ENCODE data around the gene USP1.

Gene USP1

GRCh38 chr1:62487956-62488355, 51.1 kb downstream of the USP1 start:
- Histone ChIP-seq H3K4me3 (replicated peaks; ENCODE audit: low read depth, low read length) (no peak overlapping the region), H3K27me3 (replicated peaks; ENCODE audit: control insufficient read depth, insufficient read depth, low read length) (no peaks in the 10 kb centered on the region), H3K36me3 (ENCODE audit: control insufficient read depth, insufficient read depth, low read length) (no peaks in the 10 kb centered on the region)
- no peak for DNase-seq (ENCODE audit: extremely low read depth, insufficient read length)
- TF ChIP-seq CTCF (IDR thresholded peaks at IDR 0.05; ENCODE audit: insufficient read depth, low read length, poor library complexity, severe bottlenecking) = no peak

- Histone ChIP-seq H3K4me3 (replicated peaks; ENCODE audit: low read depth, low read length) (no peak overlapping the region), H3K27me3 (replicated peaks; ENCODE audit: control insufficient read depth, insufficient read depth, low read length) (no peaks in the 10 kb centered on the region), H3K36me3 (ENCODE audit: control insufficient read depth, insufficient read depth, low read length) (no peaks in the 10 kb centered on the region)
- DNase-seq (ENCODE audit: extremely low read depth, insufficient read length) = no peak
- TF ChIP-seq CTCF (IDR thresholded peaks at IDR 0.05; ENCODE audit: insufficient read depth, low read length, poor library complexity, severe bottlenecking) = no peak
These were observed 55.7 kb downstream of the USP1 start for GRCh38 chr1:62492521-62492920.

GRCh38 chr1:62493656-62494055, 56.8 kb downstream of the USP1 start:
- no peak for TF ChIP-seq CTCF (IDR thresholded peaks at IDR 0.05; ENCODE audit: insufficient read depth, low read length, poor library complexity, severe bottlenecking)
- H3K36me3 ChIP-seq (ENCODE audit: control insufficient read depth, insufficient read depth, low read length) = no peaks in the 10 kb centered on the region
- H3K27me3 ChIP-seq (replicated peaks; ENCODE audit: control insufficient read depth, insufficient read depth, low read length) = no peaks in the 10 kb centered on the region
- DNase-seq (ENCODE audit: extremely low read depth, insufficient read length) = no peak
- H3K4me3 ChIP-seq (replicated peaks; ENCODE audit: low read depth, low read length) = no peak overlapping the region

GRCh38 chr1:62494137-62494536, 57.3 kb downstream of the USP1 start:
- no peak for TF ChIP-seq CTCF (IDR thresholded peaks at IDR 0.05; ENCODE audit: insufficient read depth, low read length, poor library complexity, severe bottlenecking)
- no peak overlapping the region for H3K4me3 ChIP-seq (replicated peaks; ENCODE audit: low read depth, low read length)
- no peaks in the 10 kb centered on the region for H3K36me3 ChIP-seq (ENCODE audit: control insufficient read depth, insufficient read depth, low read length)
- no peak for DNase-seq (ENCODE audit: extremely low read depth, insufficient read length)
- no peaks in the 10 kb centered on the region for H3K27me3 ChIP-seq (replicated peaks; ENCODE audit: control insufficient read depth, insufficient read depth, low read length)

- no peak for TF ChIP-seq CTCF (IDR thresholded peaks at IDR 0.05; ENCODE audit: insufficient read depth, low read length, poor library complexity, severe bottlenecking)
- no peak overlapping the region for H3K4me3 ChIP-seq (replicated peaks; ENCODE audit: low read depth, low read length)
- no peaks in the 10 kb centered on the region for H3K36me3 ChIP-seq (ENCODE audit: control insufficient read depth, insufficient read depth, low read length)
- DNase-seq (ENCODE audit: extremely low read depth, insufficient read length) = no peak
- no peaks in the 10 kb centered on the region for H3K27me3 ChIP-seq (replicated peaks; ENCODE audit: control insufficient read depth, insufficient read depth, low read length)
These were observed 63.4 kb downstream of the USP1 start for GRCh38 chr1:62500210-62500609.

Measured in GM06990 (cell line).